ENCODE measurements around the gene BMPER.

- TF ChIP-seq CTCF (IDR thresholded peaks at IDR 0.05; ENCODE audit: insufficient read depth, low read length, poor library complexity, severe bottlenecking): no peak
- no peak for TF ChIP-seq EZH2phosphoT487 (conservative IDR thresholded peaks at IDR 0.05; ENCODE audit: low read length)
These were observed 30.4 kb upstream of the BMPER start for GRCh38 chr7:33874943-33875342.
